GM12892 (cell line): Measurements from ENCODE around the gene ZNF212.

Experiments
- POLR2A ChIP-seq: IDR thresholded peaks from 2 replicates; pipeline ENCODE4 v1.6.1; 2011; ENCODE audit warnings: low read depth, low read length, control low read depth
- POLR2AphosphoS5 ChIP-seq: IDR thresholded peaks from 2 replicates; pipeline ENCODE4 v1.6.1; 2011; ENCODE audit warnings: low read depth, low read length, control low read depth
- TAF1 ChIP-seq: IDR thresholded peaks from 2 replicates; pipeline ENCODE4 v1.6.1; 2011; ENCODE audit warnings: low read depth, mild to moderate bottlenecking, control low read depth, low read length, borderline replicate concordance

DNA sequence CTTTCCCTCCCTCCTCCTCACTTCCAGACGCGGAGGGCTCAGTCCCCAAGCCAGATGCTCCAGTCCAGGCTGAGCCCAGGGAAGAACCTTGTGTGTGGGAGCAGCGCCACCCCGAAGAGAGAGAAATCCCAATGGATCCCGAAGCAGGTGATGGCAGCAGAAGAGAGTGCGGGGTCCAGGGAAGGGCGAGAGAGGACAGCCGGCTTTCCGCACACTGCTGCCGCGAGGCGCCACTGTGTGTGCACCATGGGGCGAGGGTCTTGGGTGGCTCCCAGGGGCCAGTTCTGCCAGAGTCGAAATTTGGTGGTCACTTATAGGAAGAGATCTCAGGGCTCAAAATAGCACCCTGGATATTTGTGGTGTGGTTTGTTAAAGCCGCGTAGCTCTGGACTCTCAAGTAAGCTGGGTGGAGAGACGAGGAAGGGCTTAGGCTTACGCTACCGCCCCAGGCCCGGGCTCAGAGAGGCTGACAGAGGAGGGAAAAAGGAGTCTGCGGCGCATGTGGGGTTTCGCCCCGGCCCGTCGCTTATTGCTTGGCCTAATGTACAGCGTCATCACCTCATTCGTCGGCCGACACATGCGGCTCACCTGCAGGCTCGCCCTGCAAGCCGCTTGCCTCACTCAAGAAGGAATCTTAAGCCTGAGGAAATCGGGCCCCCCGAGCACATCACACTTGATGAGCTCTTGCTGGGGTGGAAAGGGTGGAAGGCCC is 32.0 kb upstream of the ZNF212 start:
- TF ChIP-seq POLR2A, result no peak
- TF ChIP-seq POLR2AphosphoS5, result no peak
- TF ChIP-seq TAF1, result no peak
